A549 (cell line): ENCODE measurements around the gene DCLK3. TPM values are rescaled to one million over a fixed set of nuclear protein-coding genes. Genes with fewer than 3 reads are reported as not detected.
A peak's percentile ranks its signal among the peaks of the same experiment; 100 is the strongest.

ENCODE experiments used
- ATAC-seq, 2 experiments: fragments of 200-7000 bp in 1 of 2; fragments of >200 bp in 1 of 2; cut with Nextera tagmentation in 1 of 2; cut with Tn5 transposase in 1 of 2; 3 replicates each; pipeline versions ENCODE4 v1.8.0 to v1.9.1; 2018 to 2020; ENCODE audit warnings: mild to moderate bottlenecking in 1 of 2, moderate library complexity in 1 of 2
- CTCF ChIA-PET: fragments of 300-600 bp; sonication (Branson Sonifier 250); formaldehyde crosslinking; extraction: SDS; loops from one replicate; lab custom pipeline; 2021; ENCODE audit warnings: antibody characterized with exemption, inconsistent platforms; lab: Yijun Ruan, JAX
- POLR2A ChIA-PET: fragments of 350-600 bp; formaldehyde crosslinking; extraction: SDS; loops from one replicate; lab custom pipeline; 2021; ENCODE audit warnings: antibody characterized with exemption, inconsistent platforms; lab: Yijun Ruan, JAX
- DNase-seq, 2 experiments: peaks; one replicate each; pipeline versions ENCODE4 v3.0.0 to v3.0.0-alpha.2; 2011 to 2016; ENCODE audit warnings: low read depth in 1 of 2, low spot score in 1 of 2
- FAIRE-seq: peaks from 2 replicates; lab custom pipeline; 2011; peaks lifted over from hg19 to GRCh38; lab: Jason Lieb, UNC
- H3K27ac ChIP-seq, 2 experiments: fragments of >200 bp; sonication (Bioruptor Twin); formaldehyde crosslinking; 3 replicates each; pipeline ENCODE4 v1.5.1; 2016 to 2017
- H3K4me1 ChIP-seq: fragments of >200 bp; sonication (Bioruptor Twin); formaldehyde crosslinking; 3 replicates; pipeline ENCODE4 v1.6.1; 2016
- H3K4me2 ChIP-seq: fragments of >200 bp; sonication (Bioruptor Twin); formaldehyde crosslinking; 3 replicates; pipeline ENCODE4 v1.6.1; 2016
- H3K4me3 ChIP-seq: fragments of >200 bp; sonication (Bioruptor Twin); formaldehyde crosslinking; 3 replicates; pipeline ENCODE4 v1.5.1; 2016
- H3K9me3 ChIP-seq: fragments of >200 bp; sonication (Bioruptor Twin); formaldehyde crosslinking; 3 replicates; pipeline ENCODE4 v1.6.1; 2016
- EHF ChIP-seq: fragments of 250-450 bp; sonication (Bioruptor Pico); IDR thresholded peaks from 2 replicates; pipeline ENCODE4 v1.5.0; 2020; ENCODE audit warnings: mild to moderate bottlenecking
- ESRRA ChIP-seq: fragments of 150-350 bp; IDR thresholded peaks from 2 replicates; pipeline ENCODE4 v1.6.1; 2014; ENCODE audit warnings: mild to moderate bottlenecking, low read length, borderline replicate concordance
- HOXB13 ChIP-seq: fragments of 250-450 bp; sonication (Bioruptor Pico); IDR thresholded peaks from 2 replicates; pipeline ENCODE4 v1.5.0; 2020; ENCODE audit warnings: low read depth, mild to moderate bottlenecking, moderate library complexity
- JUNB ChIP-seq: fragments of >200 bp; sonication (Bioruptor Twin); formaldehyde crosslinking; IDR thresholded peaks from 2 replicates; pipeline ENCODE4 v1.6.1; 2016
- KDM1A ChIP-seq: fragments of 200-600 bp; sonication (generic); IDR thresholded peaks from 2 replicates; pipeline ENCODE4 v1.6.1; 2016; ENCODE audit warnings: low read depth, mild to moderate bottlenecking
- MAFK ChIP-seq: fragments of 450-650 bp; IDR thresholded peaks from 2 replicates; pipeline ENCODE4 v1.6.1; 2014; ENCODE audit not compliant: partially characterized antibody
- NFE2L2 ChIP-seq: fragments of 150-350 bp; conservative IDR thresholded peaks from 2 replicates; pipeline ENCODE4 v1.6.1; 2014; ENCODE audit warnings: low read length
- NPAS2 ChIP-seq: fragments of 250-450 bp; sonication (Bioruptor Pico); IDR thresholded peaks from 2 replicates; pipeline ENCODE4 v1.8.0; 2022; ENCODE audit warnings: mild to moderate bottlenecking, moderate library complexity, borderline replicate concordance
- RARB ChIP-seq: fragments of 250-450 bp; sonication (Bioruptor Pico); IDR thresholded peaks from 2 replicates; pipeline ENCODE4 v1.8.0; 2021; ENCODE audit warnings: mild to moderate bottlenecking, moderate library complexity
- RNF2 ChIP-seq: fragments of 200-600 bp; sonication (generic); IDR thresholded peaks from 2 replicates; pipeline ENCODE4 v1.6.1; 2016; ENCODE audit warnings: low read depth, mild to moderate bottlenecking, antibody characterized with exemption, moderate library complexity, borderline replicate concordance
- WGBS: methylation state at CpG from one replicate; pipeline ENCODE4 v1.1.6; 2017; ENCODE audit errors: missing lambda C conversion rate; 5-methylcytosine and 5-hydroxymethylcytosine counted together
- polyA plus RNA-seq, 4 experiments: library from polyadenylated mRNA; depleted of rRNA in 3 of 4; stranded (reverse); fragments of >200 nt; fragmentation: RNase III in 1 of 4; extraction: RNeasy Plus Mini Kit Qiagen cat#74134 plus additional on column Dnase treatment in 1 of 4; gene quantifications; 2 replicates in 3 of 4; 3 replicates in 1 of 4; pipeline ENCODE4 v1.2.3, GENCODE V29; 2011 to 2017
- TF ChIP-seq, protein P1 (sequence below): fragments of 250-450 bp; sonication (Bioruptor Pico); IDR thresholded peaks from 2 replicates; pipeline ENCODE4 v1.5.0; 2020; ENCODE audit warnings: low read depth, mild to moderate bottlenecking, moderate library complexity
- TF ChIP-seq, protein P2 (sequence below): fragments of 200-600 bp; sonication (generic); IDR thresholded peaks from 2 replicates; pipeline ENCODE4 v1.6.1; 2016; ENCODE audit warnings: antibody characterized with exemption, mild to moderate bottlenecking, moderate library complexity
- TF ChIP-seq, protein P3 (sequence below): fragments of >200 bp; sonication (Bioruptor Twin); formaldehyde crosslinking; IDR thresholded peaks from 3 replicates; pipeline ENCODE4 v1.6.1; 2016
- TF ChIP-seq, protein P4 (sequence below): IDR thresholded peaks from 2 replicates; pipeline ENCODE4 v1.6.1; 2012

DCLK3 gene
- polyA plus RNA-seq, 2 of the 4 experiments (the other 2 are of a cell fraction) = not detected

DNA sequence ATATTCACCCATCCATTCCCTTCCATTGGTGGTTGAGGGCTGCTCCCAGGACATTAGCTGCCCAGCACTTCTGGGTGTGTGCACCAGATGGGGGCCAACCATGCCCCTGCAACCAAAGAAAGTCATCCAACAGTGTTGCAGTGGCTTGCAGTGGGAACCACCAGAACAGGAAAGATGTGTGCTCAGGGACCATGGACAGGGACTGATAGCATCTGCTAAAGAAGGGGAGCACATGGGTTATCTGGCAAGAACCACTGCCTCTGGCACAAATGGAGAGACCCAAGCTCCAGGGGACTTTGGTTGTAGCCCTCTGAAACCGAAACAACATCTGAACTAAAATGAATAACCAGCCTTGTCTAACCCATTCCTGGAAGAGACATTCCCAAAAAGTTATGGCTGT is 8.1 kb downstream of the DCLK3 start:
- Histone ChIP-seq H3K4me3 (no peak overlapping the region), H3K4me2 (no peak overlapping the region), H3K9me3 (no peaks in the 10 kb centered on the region), H3K27ac (no peak overlapping the region), H3K4me1 (no peaks in the 10 kb centered on the region)
- POLR2A ChIA-PET = no interaction called here
- FAIRE-seq (no peak), ATAC-seq (no peak), DNase-seq (no peak)
- TF ChIP-seq, protein P1, sequence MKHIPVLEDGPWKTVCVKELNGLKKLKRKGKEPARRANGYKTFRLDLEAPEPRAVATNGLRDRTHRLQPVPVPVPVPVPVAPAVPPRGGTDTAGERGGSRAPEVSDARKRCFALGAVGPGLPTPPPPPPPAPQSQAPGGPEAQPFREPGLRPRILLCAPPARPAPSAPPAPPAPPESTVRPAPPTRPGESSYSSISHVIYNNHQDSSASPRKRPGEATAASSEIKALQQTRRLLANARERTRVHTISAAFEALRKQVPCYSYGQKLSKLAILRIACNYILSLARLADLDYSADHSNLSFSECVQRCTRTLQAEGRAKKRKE = no peak
- TF ChIP-seq, protein P2, sequence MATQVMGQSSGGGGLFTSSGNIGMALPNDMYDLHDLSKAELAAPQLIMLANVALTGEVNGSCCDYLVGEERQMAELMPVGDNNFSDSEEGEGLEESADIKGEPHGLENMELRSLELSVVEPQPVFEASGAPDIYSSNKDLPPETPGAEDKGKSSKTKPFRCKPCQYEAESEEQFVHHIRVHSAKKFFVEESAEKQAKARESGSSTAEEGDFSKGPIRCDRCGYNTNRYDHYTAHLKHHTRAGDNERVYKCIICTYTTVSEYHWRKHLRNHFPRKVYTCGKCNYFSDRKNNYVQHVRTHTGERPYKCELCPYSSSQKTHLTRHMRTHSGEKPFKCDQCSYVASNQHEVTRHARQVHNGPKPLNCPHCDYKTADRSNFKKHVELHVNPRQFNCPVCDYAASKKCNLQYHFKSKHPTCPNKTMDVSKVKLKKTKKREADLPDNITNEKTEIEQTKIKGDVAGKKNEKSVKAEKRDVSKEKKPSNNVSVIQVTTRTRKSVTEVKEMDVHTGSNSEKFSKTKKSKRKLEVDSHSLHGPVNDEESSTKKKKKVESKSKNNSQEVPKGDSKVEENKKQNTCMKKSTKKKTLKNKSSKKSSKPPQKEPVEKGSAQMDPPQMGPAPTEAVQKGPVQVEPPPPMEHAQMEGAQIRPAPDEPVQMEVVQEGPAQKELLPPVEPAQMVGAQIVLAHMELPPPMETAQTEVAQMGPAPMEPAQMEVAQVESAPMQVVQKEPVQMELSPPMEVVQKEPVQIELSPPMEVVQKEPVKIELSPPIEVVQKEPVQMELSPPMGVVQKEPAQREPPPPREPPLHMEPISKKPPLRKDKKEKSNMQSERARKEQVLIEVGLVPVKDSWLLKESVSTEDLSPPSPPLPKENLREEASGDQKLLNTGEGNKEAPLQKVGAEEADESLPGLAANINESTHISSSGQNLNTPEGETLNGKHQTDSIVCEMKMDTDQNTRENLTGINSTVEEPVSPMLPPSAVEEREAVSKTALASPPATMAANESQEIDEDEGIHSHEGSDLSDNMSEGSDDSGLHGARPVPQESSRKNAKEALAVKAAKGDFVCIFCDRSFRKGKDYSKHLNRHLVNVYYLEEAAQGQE = peak; percentile 58; the same call in 1 of the 2 replicates
- CTCF ChIA-PET = interaction anchor here (0.7 to 1.6 kb wide), 3 partner anchors 27 to 112 kb away, joined by 3 to 6 read pairs (median 4); no protein-coding TSS in a partner anchor
- WGBS = 0% methylated on average over 1 of the region's 1 CpG

DNA sequence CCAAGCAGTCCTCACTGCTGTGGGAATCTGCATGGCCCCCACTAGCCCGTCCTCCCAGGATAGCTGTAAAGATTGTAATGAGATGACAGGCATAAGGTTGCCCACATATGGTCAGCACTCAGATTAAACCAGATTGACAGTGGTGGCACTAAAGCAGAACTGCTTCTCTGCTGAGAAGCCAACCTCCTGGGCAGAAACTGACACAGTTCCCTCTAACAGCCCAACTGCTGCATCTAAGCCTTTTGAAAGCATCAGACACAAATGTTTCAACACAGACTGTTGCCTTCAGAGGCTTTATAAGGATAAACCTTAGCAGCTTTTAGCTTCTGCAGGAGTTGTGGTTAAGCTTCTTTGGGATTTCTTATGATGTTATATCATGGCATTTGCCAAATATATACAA is 13.0 kb downstream of the DCLK3 start:
- DNase-seq = no peak
- Histone ChIP-seq H3K4me1 (no peaks in the 10 kb centered on the region), H3K4me3 (no peak overlapping the region), H3K27ac (no peak overlapping the region), H3K4me2 (no peak overlapping the region), H3K9me3 (peaks cover 8% of the 10 kb centered on the region; the same call in 2 of the 3 replicates)
- POLR2A ChIA-PET = no interaction called here
- FAIRE-seq = no peak
- WGBS = 0% methylated on average over 1 of the region's 1 CpG
- no peak for ATAC-seq
- no peak for TF ChIP-seq ESRRA
- no peak for TF ChIP-seq MAFK
- no peak for TF ChIP-seq KDM1A
- no peak for TF ChIP-seq JUNB
- no peak for TF ChIP-seq HOXB13 (CRISPR knock-in tag)
- TF ChIP-seq, protein P3, sequence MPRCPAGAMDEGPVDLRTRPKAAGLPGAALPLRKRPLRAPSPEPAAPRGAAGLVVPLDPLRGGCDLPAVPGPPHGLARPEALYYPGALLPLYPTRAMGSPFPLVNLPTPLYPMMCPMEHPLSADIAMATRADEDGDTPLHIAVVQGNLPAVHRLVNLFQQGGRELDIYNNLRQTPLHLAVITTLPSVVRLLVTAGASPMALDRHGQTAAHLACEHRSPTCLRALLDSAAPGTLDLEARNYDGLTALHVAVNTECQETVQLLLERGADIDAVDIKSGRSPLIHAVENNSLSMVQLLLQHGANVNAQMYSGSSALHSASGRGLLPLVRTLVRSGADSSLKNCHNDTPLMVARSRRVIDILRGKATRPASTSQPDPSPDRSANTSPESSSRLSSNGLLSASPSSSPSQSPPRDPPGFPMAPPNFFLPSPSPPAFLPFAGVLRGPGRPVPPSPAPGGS = no peak
- no peak for TF ChIP-seq EHF
- TF ChIP-seq NFE2L2 = no peak
- TF ChIP-seq, protein P2 = no peak
- TF ChIP-seq, protein P4, sequence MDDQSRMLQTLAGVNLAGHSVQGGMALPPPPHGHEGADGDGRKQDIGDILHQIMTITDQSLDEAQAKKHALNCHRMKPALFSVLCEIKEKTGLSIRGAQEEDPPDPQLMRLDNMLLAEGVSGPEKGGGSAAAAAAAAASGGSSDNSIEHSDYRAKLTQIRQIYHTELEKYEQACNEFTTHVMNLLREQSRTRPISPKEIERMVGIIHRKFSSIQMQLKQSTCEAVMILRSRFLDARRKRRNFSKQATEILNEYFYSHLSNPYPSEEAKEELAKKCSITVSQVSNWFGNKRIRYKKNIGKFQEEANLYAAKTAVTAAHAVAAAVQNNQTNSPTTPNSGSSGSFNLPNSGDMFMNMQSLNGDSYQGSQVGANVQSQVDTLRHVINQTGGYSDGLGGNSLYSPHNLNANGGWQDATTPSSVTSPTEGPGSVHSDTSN = no peak
- TF ChIP-seq, protein P1 = no peak
- no peak for TF ChIP-seq NPAS2 (CRISPR knock-in tag)
- TF ChIP-seq RNF2 = no peak
- TF ChIP-seq RARB (CRISPR knock-in tag) = no peak
- TF ChIP-seq, all 56 proteins: peak for 0
- CTCF ChIA-PET = interaction anchor here (1.9 kb wide), 1 partner anchor 22 kb away, joined by 7 read pairs; no protein-coding TSS in a partner anchor
